Endothelial cell of umbilical vein (primary cell): ENCODE measurements around the gene ZPBP2.

Experiments
- POLR2A ChIP-seq: IDR thresholded peaks from 2 replicates; pipeline ENCODE4 v1.6.1; 2012; ENCODE audit warnings: low read depth, mild to moderate bottlenecking, control low read depth, low read length
- POLR2AphosphoS5 ChIP-seq: IDR thresholded peaks from 2 replicates; pipeline ENCODE4 v1.6.1; 2012; ENCODE audit warnings: low read depth, mild to moderate bottlenecking, control low read depth, low read length, moderate library complexity; ENCODE audit not compliant: insufficient read depth

- no peak for TF ChIP-seq POLR2A
- no peak for TF ChIP-seq POLR2AphosphoS5
Observed at GRCh38 chr17:39920218-39921210, 52.5 kb downstream of the ZPBP2 start.
